CD4-positive, alpha-beta T cell (primary cell): ENCODE measurements around the gene MCU. TPM values are rescaled to one million over a fixed set of nuclear protein-coding genes. Genes with fewer than 3 reads are reported as not detected.

Experiments used
- ATAC-seq: fragments of 200-7000 bp; cut with Tn5 transposase; one replicate; pipeline ENCODE4 v1.10.0; 2022; ENCODE audit warnings: mild to moderate bottlenecking; ENCODE audit not compliant: poor library complexity
- CTCF ChIA-PET: fragments of 350-600 bp; sonication (Branson Sonifier 250); formaldehyde crosslinking; loops from one replicate; lab custom pipeline; 2021; ENCODE audit warnings: antibody characterized with exemption, inconsistent platforms; lab: Charles Lee
- POLR2A ChIA-PET: fragments of 350-600 bp; sonication (Branson Sonifier 250); formaldehyde crosslinking; loops from one replicate; lab custom pipeline; 2021; ENCODE audit warnings: antibody characterized with exemption, inconsistent platforms; lab: Charles Lee
- DNase-seq, 14 experiments: peaks; one replicate each; pipeline ENCODE4 v3.0.0-alpha.2; 2013 to 2020; ENCODE audit warnings: mixed read lengths in 2 of 14
- H3K27ac ChIP-seq, 2 donors: one replicate each; pipeline versions ENCODE4 v1.5.1 to v1.7.0; 2013; ENCODE audit warnings: low read length in 2 of 2, low read depth in 1 of 2, mild to moderate bottlenecking in 1 of 2
- H3K27me3 ChIP-seq, 2 experiments: 1 replicate in 1 of 2; 2 replicates in 1 of 2; pipeline versions ENCODE4 v1.6.1 to v1.7.0; 2013; ENCODE audit warnings: low read length in 2 of 2, control low read depth in 1 of 2, mild to moderate bottlenecking in 1 of 2, moderate library complexity in 1 of 2; ENCODE audit not compliant: insufficient read depth in 2 of 2, control insufficient read depth in 1 of 2
- H3K36me3 ChIP-seq: one replicate; pipeline ENCODE4 v1.6.1; 2013; ENCODE audit warnings: low read length, control low read depth; ENCODE audit not compliant: insufficient read depth
- H3K4me1 ChIP-seq: one replicate; pipeline ENCODE4 v1.6.1; 2013; ENCODE audit warnings: low read length, control low read depth; ENCODE audit not compliant: insufficient read depth
- H3K4me3 ChIP-seq: one replicate; pipeline ENCODE4 v1.5.1; 2013; ENCODE audit warnings: mild to moderate bottlenecking, low read length, moderate library complexity
- H3K9me3 ChIP-seq, 2 experiments: 1 replicate in 1 of 2; 2 replicates in 1 of 2; pipeline versions ENCODE4 v1.6.1 to v1.7.0; 2013; ENCODE audit warnings: low read length in 2 of 2, mild to moderate bottlenecking in 2 of 2, control low read depth in 1 of 2, moderate library complexity in 1 of 2; ENCODE audit not compliant: control insufficient read depth in 1 of 2, insufficient read depth in 1 of 2
- H3K27ac Mint-ChIP-seq: one replicate; pipeline ENCODE4 v1.8.0; 2020; ENCODE audit warnings: mixed read lengths
- H3K27me3 Mint-ChIP-seq: one replicate; pipeline ENCODE4 v1.8.0; 2021; ENCODE audit warnings: mixed read lengths
- H3K36me3 Mint-ChIP-seq: one replicate; pipeline ENCODE4 v1.8.0; 2021; ENCODE audit warnings: low read depth, mixed read lengths
- H3K4me1 Mint-ChIP-seq: one replicate; pipeline ENCODE4 v1.8.0; 2021; ENCODE audit warnings: low read depth, mixed read lengths
- H3K4me3 Mint-ChIP-seq: one replicate; pipeline ENCODE4 v1.8.0; 2020; ENCODE audit warnings: mild to moderate bottlenecking, mixed read lengths
- H3K9me3 Mint-ChIP-seq: one replicate; pipeline ENCODE4 v1.8.0; 2020; ENCODE audit warnings: mixed read lengths
- CTCF ChIP-seq: fragments of 200-600 bp; IDR thresholded peaks from one replicate; pipeline ENCODE4 v1.8.0; 2022; ENCODE audit warnings: antibody characterized with exemption, mild to moderate bottlenecking
- intact Hi-C, 2 experiments: fragments of 100-400 bp; cut with DNase I in 1 of 2; cut with micrococcal nuclease in 1 of 2; formaldehyde crosslinking; loops; one replicate each; pipeline versions ENCODE4 v1.15.1 to v1.9.0; 2023 to 2025; cut with DNase I, micrococcal nuclease
- total RNA-seq, 174 experiments: library from RNA in 2 of 174; stranded (reverse) in 2 of 174; gene quantifications; one replicate each; pipeline ENCODE4 v1.2.3 and lab custom pipeline; 2021 to 2026

MCU gene
- total RNA-seq, 2 experiments from 2014 or later, result 10.3 to 12.0 TPM

GRCh38 chr10:72772031-72772430, 80.1 kb downstream of the MCU start:
- H3K27me3 ChIP-seq, result no peaks in the 10 kb centered on the region
- H3K27me3 Mint-ChIP-seq, result no peaks in the 10 kb centered on the region
- ChIA-PET CTCF (no interaction called here), POLR2A (interaction anchor here (0.6 kb wide), 2 partner anchors 14 to 35 kb away, joined by 3 read pairs; no protein-coding TSS in a partner anchor)
- H3K27ac Mint-ChIP-seq, result no peak overlapping the region
- no peaks in the 10 kb centered on the region for H3K36me3 ChIP-seq
- no peak for DNase-seq
- no peak for TF ChIP-seq CTCF
- H3K9me3 ChIP-seq, result peaks cover 10% of the 10 kb centered on the region in 2 experiments
- intact Hi-C loops, result no loop called here
- no peaks in the 10 kb centered on the region for H3K4me1 ChIP-seq
- H3K4me1 Mint-ChIP-seq, result peaks cover 23% of the 10 kb centered on the region
- H3K4me3 ChIP-seq, result no peak overlapping the region
- no peak overlapping the region for H3K4me3 Mint-ChIP-seq
- no peak for ATAC-seq
- peaks cover 58% of the 10 kb centered on the region for H3K36me3 Mint-ChIP-seq
- peaks cover 18% of the 10 kb centered on the region for H3K9me3 Mint-ChIP-seq
- H3K27ac ChIP-seq, result no peak overlapping the region

GRCh38 chr10:72779874-72780273, 87.9 kb downstream of the MCU start:
- no peak overlapping the region for H3K4me3 Mint-ChIP-seq
- POLR2A ChIA-PET, result no interaction called here
- Histone ChIP-seq H3K36me3 (no peaks in the 10 kb centered on the region), H3K4me1 (no peaks in the 10 kb centered on the region), H3K27me3 (no peaks in the 10 kb centered on the region), H3K9me3 (no peaks in the 10 kb centered on the region), H3K27ac (no peak overlapping the region), H3K4me3 (no peak overlapping the region)
- CTCF ChIA-PET, result no interaction called here
- H3K27ac Mint-ChIP-seq, result no peak overlapping the region
- intact Hi-C loops, result no loop called here
- no peak for DNase-seq
- H3K27me3 Mint-ChIP-seq, result no peaks in the 10 kb centered on the region
- ATAC-seq, result no peak
- H3K36me3 Mint-ChIP-seq, result no peaks in the 10 kb centered on the region
- H3K9me3 Mint-ChIP-seq, result peaks cover 10% of the 10 kb centered on the region
- no peaks in the 10 kb centered on the region for H3K4me1 Mint-ChIP-seq
- TF ChIP-seq CTCF, result no peak

GRCh38 chr10:72782649-72783330, 90.8 kb downstream of the MCU start:
- ATAC-seq (no peak), DNase-seq (no peak)
- H3K4me3 Mint-ChIP-seq, result no peak overlapping the region
- no peaks in the 10 kb centered on the region for H3K9me3 Mint-ChIP-seq
- no peaks in the 10 kb centered on the region for H3K36me3 ChIP-seq
- H3K27me3 ChIP-seq, result no peaks in the 10 kb centered on the region
- no peaks in the 10 kb centered on the region for H3K4me1 ChIP-seq
- intact Hi-C loops, result no loop called here
- ChIA-PET CTCF (no interaction called here), POLR2A (no interaction called here)
- H3K27ac Mint-ChIP-seq, result no peak overlapping the region
- H3K9me3 ChIP-seq, result no peaks in the 10 kb centered on the region
- no peaks in the 10 kb centered on the region for H3K27me3 Mint-ChIP-seq
- no peaks in the 10 kb centered on the region for H3K4me1 Mint-ChIP-seq
- H3K27ac ChIP-seq, result no peak overlapping the region
- H3K4me3 ChIP-seq, result no peak overlapping the region
- no peaks in the 10 kb centered on the region for H3K36me3 Mint-ChIP-seq
- TF ChIP-seq CTCF, result no peak
